ENCODE results near the gene DDX49. TPM values are rescaled to one million over a fixed set of nuclear protein-coding genes. Genes with fewer than 3 reads are reported as not detected.
A peak's percentile ranks its signal among the peaks of the same experiment; 100 is the strongest.

DDX49 gene
- total RNA-seq, 2 donors from 2014 or later: 31.1 to 57.8 TPM

DNA sequence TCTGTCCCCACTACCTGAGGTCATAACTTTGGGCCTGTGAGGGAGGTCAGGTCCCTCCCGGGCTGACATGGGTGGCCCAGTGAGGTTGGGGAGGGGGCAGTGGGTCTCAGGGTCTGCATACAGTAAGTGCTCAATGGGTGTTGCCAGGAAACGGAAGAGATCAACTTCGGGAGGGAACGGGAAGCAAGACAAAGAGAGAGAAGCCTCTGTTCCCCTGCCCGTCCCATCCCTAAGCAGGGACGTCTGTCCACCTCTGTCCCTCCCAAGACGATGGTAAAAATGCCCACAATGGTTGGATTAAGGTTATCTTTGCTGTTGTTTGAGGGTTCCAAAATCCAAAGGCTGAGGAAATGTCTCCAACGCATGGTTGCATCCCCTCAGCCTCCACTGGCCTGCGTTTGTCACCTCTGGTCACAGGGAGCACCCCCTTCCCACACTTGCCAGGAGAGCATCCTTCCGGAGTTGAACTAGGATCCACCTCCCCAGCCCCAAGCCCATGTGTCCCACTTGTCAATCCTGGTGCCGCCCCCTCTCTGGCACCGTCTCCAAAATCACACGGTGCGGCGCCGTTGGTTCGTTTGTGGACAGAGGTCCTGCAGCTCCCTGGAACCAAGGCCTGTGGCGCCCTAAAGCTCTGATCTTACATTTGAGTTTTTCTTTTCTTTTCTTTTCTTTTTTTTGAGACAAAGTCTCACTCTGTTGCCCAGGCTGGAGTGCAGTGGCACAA lies 22.3 kb downstream of the DDX49 start:
- intact Hi-C loops (cut with DNase I): no loop called here
- H3K9ac ChIP-seq (ENCODE audit: low read depth in 2 of 2, low read length in 2 of 2): peak overlapping the region in 1 of 2 donors; percentile 56
- no peaks in the 10 kb centered on the region for H3K36me3 ChIP-seq
- TF ChIP-seq, protein P1, sequence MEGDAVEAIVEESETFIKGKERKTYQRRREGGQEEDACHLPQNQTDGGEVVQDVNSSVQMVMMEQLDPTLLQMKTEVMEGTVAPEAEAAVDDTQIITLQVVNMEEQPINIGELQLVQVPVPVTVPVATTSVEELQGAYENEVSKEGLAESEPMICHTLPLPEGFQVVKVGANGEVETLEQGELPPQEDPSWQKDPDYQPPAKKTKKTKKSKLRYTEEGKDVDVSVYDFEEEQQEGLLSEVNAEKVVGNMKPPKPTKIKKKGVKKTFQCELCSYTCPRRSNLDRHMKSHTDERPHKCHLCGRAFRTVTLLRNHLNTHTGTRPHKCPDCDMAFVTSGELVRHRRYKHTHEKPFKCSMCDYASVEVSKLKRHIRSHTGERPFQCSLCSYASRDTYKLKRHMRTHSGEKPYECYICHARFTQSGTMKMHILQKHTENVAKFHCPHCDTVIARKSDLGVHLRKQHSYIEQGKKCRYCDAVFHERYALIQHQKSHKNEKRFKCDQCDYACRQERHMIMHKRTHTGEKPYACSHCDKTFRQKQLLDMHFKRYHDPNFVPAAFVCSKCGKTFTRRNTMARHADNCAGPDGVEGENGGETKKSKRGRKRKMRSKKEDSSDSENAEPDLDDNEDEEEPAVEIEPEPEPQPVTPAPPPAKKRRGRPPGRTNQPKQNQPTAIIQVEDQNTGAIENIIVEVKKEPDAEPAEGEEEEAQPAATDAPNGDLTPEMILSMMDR (IDR thresholded peaks at IDR 0.05): no peak
- H3K27ac ChIP-seq: no peak overlapping the region
- DNase-seq: no peak
- H3K27me3 ChIP-seq: peaks cover 5% of the 10 kb centered on the region
- no peak overlapping the region for H3K4me3 ChIP-seq
- H3K9me3 ChIP-seq: no peaks in the 10 kb centered on the region
- no peaks in the 10 kb centered on the region for H3K4me1 ChIP-seq

DNA sequence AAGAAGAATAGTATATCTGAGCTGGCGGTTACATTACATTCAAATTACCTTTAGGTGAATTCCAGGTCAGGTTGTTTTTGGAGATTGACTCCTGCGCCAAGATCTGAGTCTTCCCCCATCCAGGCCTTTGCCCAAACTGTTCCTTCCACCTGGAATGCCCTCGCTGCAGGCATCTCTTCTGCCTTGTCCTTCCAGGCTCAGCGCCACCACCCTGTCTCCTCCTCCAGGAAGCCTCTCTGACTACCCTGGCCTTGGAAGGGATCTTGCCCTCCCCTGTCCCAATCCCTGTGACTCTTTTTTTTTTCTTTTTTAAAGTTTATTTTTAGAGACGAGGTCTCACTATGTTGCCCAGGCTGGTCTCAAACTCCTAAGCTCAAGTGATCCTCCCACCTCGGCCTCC lies 23.2 kb downstream of the DDX49 start:
- TF ChIP-seq, protein P1 (IDR thresholded peaks at IDR 0.05): no peak
- no peak for DNase-seq

DNA sequence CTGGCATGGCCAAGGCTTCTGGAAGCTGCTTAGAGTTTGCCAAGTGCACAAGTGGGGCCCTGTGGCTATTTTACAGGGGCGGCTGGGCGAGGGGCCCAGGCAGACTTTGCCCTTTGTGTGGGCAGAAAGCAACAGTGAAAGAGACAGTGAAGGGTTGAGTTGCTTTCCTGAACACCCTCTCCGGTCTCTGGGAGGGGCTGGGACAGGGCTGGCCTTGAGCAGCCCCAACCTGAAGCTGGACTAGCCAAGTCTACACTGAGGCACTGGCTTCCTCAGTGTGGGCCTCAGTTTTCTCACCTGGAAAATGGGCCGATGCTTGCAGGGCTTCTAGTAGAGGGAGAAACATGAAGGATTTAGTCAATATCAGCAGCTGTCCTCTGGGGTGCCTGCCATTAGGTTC lies 23.9 kb downstream of the DDX49 start:
- TF ChIP-seq, protein P1 (IDR thresholded peaks at IDR 0.05): no peak

More for the DNA sequence above, 23.2 kb downstream of the DDX49 start:
- peaks cover 5% of the 10 kb centered on the region for H3K27me3 ChIP-seq
- H3K9ac ChIP-seq (ENCODE audit: low read depth in 2 of 2, low read length in 2 of 2): no peak overlapping the region
- no peak overlapping the region for H3K27ac ChIP-seq
- H3K4me3 ChIP-seq: no peak overlapping the region
- H3K36me3 ChIP-seq: no peaks in the 10 kb centered on the region
- H3K9me3 ChIP-seq: no peaks in the 10 kb centered on the region
- intact Hi-C loops (cut with DNase I): no loop called here
- H3K4me1 ChIP-seq: no peaks in the 10 kb centered on the region

DNA sequence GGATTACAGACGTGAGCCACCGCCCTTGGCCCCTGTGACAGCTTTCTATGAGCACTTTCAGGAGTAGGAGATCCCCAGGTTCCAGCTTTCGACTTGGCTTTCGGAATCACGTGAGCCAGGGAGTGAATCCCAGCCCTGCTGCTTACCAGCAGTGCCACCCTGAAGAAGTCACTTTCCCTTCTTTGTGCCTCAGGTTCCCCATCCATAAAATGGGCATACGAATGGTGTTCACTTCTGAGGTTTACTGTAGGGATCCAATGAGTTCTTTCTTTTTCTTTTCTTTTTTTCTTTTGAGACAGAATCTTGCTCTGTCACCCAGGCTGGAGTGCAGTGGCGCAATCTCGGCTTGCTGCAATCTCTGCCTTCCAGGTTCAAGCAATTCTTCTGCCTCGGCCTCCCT lies 25.8 kb downstream of the DDX49 start:
- H3K4me1 ChIP-seq: no peaks in the 10 kb centered on the region
- H3K36me3 ChIP-seq: no peaks in the 10 kb centered on the region
- DNase-seq: no peak
- TF ChIP-seq, protein P1 (IDR thresholded peaks at IDR 0.05): no peak
- no peak overlapping the region for H3K9ac ChIP-seq (ENCODE audit: low read depth in 2 of 2, low read length in 2 of 2)
- H3K9me3 ChIP-seq: no peaks in the 10 kb centered on the region
- peaks cover under 1% of the 10 kb centered on the region for H3K27me3 ChIP-seq
- intact Hi-C loops (cut with DNase I): no loop called here
- no peak overlapping the region for H3K4me3 ChIP-seq
- H3K27ac ChIP-seq: no peak overlapping the region

More for the DNA sequence above, 23.9 kb downstream of the DDX49 start:
- intact Hi-C loops (cut with DNase I): no loop called here
- Histone ChIP-seq H3K36me3 (no peaks in the 10 kb centered on the region), H3K9me3 (no peaks in the 10 kb centered on the region), H3K9ac (ENCODE audit: low read depth in 2 of 2, low read length in 2 of 2) (no peak overlapping the region), H3K27me3 (peaks cover 5% of the 10 kb centered on the region), H3K4me3 (no peak overlapping the region), H3K4me1 (no peaks in the 10 kb centered on the region), H3K27ac (no peak overlapping the region)
- DNase-seq: no peak

DNA sequence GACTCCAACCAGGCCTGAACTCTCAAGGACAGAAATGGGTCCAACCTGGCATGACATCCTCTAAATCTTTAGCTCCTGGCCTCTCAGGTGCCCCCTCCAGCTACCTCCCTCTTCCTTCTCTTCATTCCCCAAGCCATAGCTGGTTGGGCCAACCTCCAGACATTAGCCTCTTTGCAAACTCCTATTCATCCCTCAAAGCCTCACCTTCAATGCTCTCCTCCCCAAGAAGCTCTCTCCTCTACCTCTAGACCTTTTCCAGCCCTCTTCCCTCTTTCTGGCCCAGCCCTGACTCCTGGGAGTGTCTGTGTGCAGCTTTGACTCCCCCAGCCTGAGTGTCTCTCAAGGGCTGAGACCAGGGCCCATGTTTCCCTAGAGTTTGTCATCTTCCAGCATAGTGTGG lies 26.8 kb downstream of the DDX49 start:
- Histone ChIP-seq H3K36me3 (no peaks in the 10 kb centered on the region), H3K27ac (no peak overlapping the region), H3K9me3 (no peaks in the 10 kb centered on the region), H3K4me1 (no peaks in the 10 kb centered on the region), H3K27me3 (no peaks in the 10 kb centered on the region), H3K4me3 (no peak overlapping the region), H3K9ac (ENCODE audit: low read depth in 2 of 2, low read length in 2 of 2) (no peak overlapping the region)
- no peak for DNase-seq
- TF ChIP-seq, protein P1 (IDR thresholded peaks at IDR 0.05): no peak
- intact Hi-C loops (cut with DNase I): no loop called here
